Measurements from ENCODE around the gene MBD5.

DNA sequence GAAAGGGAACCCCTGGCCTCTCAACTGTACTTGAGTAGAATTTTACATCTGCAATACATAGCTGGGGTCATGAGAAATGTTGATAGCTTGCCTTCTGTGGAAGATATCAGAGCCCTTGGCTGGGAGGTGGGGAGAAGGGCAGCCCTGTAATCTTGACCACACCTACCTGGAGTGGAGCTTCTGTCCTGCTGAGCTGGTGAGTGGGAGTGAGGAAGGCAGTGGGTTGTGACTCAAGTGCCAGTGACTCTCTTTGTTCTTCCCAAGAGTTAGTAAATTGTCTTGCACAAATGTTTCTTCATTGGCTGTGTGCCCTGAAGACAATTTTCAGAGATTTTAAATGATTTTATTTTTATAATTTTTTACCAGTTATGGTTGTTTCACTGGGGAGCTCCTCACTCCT is 277.3 kb downstream of the MBD5 start:
- no peak for TF ChIP-seq CTCF (IDR thresholded peaks at IDR 0.05)
- no peak for TF ChIP-seq POLR2A (IDR thresholded peaks at IDR 0.05)

All from adrenal gland (tissue), 5 donors.